ENCODE results near the gene CTNNA1.

CTNNA1 gene

GRCh38 chr5:138869038-138869437 lies 115.8 kb downstream of the CTNNA1 start:
- DNase-seq = no peak

DNA sequence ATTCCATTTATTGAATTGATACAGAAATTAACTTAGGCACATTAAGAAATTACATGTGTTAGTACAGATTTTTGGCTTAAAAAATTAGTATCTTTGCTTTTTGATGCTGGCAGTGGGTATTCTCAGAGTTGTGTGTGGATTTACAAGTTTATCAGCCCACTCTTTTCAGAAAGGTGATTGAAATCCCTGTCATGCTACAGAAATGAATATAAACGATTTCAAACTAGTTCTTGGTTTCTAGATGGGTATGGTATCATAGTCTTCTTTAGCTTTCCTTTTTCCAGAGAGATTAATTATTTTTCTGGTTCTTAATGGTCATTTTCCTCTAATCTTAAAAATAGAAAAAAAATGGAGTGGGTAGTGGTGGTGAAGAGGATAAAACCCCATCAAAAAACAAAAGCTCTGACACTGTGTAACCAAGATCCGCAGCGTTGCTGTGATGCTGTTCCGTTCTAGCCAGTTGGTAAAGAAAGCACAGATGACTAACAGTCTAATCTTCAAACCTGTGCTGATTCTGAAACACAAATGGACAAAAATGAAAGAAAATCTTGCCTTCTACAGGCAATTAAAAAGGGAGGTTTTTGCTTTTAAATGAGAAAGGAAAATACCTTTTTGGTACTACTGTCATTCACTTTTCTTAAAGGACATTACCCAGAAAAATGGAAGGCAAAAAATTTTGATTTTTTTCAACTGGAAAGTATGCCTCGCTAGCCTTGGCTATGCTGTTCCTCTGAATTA lies 116.7 kb downstream of the CTNNA1 start:
- no peak for DNase-seq

DNA sequence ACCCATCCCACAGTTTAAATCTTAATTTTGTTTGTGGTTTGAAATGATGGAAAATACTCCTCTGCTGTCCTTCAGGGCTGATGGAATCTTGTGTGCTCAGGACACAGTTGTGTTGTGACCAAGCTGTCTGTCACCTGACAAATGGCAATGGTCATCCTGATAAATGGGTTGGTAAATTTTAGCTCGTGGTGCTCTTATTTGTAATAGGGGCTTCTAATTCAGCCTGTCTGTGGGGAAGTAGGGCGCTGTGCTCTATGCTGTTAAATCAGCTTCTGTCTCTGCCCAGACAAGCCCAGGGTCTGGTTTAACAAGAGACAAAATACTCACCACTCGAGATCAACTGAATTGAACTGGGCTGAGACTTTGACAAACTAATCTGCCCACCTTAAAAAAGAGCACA lies 117.4 kb downstream of the CTNNA1 start:
- DNase-seq = no peak

DNA sequence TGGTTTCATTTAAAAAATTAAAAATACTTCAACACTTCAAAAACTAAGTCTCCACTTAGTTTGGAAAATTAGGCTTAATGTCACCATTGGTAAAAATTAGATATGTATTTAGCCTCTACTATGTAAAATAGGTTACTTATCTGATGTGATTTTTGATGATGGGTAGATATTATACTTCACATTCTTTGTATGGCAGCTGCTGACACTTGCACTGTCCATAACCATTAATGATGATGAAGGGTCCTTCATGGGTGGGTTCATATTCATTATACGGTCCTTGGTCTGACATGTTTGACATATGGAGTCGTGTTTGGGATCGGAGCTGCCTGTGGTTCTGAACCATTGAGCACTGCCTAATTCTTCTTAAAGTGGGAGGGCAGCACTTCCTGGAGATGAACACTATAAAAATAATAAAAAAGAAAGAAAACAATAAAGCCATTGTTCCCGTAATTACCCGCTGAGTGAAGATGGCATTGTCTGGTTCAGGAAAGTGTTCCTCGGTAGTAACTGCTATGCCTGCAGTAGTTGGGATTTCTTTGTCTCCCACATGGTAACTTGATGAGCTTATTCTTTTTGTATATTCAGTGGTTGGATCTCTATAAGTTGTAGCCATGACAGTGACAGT lies 119.7 kb downstream of the CTNNA1 start:
- no peak for DNase-seq

DNA sequence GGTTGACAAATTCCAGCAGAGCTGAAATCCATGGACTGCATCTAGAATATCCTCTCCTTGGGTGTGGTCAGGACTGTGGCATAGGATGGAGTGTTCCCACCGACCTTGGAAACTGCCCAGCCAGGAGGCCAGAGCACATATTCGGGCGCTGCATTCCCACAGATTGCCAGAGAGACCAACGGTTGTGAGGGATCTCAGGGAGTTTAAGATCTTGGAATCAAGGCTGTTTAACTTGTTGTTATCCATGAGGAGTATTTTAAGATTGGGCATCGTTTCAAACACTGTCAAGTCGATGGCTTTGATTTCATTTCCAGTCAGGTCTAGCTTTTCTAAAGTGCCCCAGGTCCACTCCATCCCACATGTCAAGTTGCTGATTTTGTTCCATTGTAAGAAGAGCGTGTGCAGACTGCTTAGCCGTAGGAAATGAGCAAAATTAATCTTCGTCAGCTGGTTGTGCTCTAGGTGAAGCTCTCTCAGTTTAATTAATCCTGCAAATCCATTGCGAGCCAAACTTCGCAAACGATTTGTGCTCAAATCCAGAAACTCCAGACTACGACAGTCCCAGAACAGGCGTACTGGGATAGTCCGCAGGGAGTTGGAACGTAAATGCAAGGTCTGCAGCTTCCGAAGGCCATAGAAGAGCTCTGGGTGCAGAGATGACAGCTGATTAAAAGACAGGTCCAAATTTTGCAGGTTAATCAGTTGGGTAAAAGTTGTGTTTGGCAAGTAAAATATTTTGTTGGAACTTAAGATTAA lies 120.4 kb downstream of the CTNNA1 start:
- DNase-seq = no peak

GRCh38 chr5:138874241-138874640 lies 121.0 kb downstream of the CTNNA1 start:
- DNase-seq = peak; percentile 23

DNA sequence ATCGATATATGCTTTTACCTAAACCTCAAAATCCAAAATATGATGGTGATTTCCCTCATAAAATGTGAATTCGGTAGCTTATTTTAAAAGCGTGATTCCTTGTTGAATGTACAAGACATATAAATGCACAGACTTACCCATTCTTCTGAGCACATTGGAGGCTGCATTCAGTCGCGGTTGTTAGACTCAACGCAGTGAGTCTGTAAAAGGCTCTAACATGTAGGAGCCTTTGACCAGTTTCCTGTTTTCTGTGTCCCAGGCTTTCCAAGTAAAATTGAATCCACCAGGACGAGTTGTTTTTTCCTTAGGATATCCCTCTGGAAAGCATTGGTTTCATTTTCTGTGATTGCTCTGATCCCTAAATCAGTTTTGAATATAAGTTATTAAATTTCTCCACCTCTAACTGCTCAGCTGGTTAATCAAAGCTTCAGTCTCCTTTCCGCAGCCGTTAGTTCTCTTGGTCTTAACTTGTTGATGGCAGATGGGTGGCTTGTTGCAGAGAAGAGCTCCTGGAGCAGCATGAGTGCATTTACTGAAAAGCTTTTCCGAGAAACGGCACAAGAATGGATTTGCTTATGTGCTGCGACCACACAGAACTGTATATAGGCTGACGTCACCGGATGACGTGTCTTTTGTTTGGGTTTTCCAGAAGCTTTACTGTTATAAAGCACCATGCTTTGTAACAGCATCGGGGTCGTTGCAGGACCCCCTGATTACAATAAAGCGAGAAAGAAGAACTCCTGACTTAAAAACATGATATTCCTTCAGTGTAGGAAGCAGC lies 121.7 kb downstream of the CTNNA1 start, which contains the start of gene LRRTM2:
TSS of gene LRRTM2 (minus strand) at position 565 of the 781 bp plus-strand sequence. CDS start at position 141, 424 bp downstream.
- DNase-seq = peak; percentile 87

- DNase-seq = no peak
Observed at GRCh38 chr5:138875552-138875875, 122.3 kb downstream of the CTNNA1 start.

DNA sequence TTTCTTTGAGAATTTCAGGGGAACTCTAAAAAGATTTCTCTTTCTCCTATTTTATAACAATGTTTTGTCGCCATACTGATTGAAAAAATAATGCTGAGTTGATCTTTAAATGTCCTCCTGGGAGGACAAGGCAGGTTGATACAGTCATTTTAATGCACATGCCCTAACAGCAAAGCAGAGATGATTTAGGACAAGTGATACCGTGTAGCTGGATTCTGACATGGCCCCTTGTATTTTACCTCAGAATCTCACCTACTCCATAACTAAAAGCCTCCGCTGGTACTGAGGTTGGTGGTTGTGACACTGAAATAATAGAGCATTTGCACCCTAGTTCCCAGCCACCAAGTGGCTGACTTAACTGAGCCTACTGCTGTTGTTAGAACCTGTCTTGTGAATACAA lies 122.7 kb downstream of the CTNNA1 start:
- no peak for DNase-seq

- no peak for DNase-seq
Observed at GRCh38 chr5:138876811-138877210, 123.6 kb downstream of the CTNNA1 start.

DNA sequence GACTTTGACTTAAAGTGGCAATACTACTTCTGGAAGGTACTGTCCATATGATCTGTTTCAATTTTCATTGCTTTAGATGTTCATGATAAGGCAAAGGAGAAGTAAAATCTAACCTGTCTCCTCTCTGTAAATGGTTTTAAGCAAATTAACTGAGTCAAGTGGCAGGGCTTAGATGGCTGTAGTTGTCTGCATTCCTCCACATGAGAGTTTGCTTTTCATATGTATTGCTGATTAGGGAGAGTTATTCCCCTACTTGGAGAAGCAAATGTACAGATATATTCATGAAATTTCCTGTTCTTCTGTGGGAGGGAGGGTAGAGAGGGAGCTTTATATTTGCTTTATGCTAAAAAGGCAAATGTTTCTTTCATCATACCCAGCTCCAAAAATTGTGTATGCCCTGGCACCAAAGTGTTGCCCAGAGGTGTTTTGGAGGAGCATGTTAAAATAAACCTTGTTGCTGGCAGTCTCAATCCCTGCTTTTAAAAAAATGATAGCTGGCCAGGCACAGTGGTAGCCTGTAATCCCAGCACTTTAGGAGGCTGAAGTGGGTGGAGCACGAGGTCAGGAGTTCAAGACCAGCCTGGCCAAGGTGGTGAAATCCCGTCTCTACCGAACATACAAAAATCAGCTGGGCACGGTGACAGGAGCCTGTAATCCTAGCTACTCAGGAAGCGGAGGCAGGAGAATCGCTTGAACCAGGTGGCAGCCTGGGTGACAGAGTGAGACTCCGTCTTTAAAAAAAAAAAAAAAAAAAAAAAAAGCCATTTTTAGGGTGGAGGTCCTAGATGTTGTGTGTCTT lies 125.4 kb downstream of the CTNNA1 start:
- no peak for DNase-seq

DNA sequence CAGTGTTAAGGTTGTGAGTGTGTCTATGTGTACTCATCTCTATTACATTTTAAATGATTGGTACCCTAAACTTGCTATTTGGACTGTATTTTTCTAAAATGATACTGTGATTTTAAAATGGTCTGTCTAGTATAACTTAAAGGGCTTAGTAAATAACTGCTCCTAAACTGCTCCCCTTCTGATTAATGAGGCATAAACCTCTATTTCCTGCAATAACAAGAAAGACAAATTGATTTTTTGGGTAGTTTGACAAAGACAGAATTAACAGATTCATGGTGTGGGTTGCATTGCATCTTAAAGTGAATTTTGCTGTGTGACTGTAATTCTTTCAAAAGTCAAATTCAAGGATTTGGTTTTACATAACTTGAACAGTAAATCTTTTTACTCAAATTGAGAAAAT lies 130.0 kb downstream of the CTNNA1 start:
- DNase-seq = no peak

DNA sequence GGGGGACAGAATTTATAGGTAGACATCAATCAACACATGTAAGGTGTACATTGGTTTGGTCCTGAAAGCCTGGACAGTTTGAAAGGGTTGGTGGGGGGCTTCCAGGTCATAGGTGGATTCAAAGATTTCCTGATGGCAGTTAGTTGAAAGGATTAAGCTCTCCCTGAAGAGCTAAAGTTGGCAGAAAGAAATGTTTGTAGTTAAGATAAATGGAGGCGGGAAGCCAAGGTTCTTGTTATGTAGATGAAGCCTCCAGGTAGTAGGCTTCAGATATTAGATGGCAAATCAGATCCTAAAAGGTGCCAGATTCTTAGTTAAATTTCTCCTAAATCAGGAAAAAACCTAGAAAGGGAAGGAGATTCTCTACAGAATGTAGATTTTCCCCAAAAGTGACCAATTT lies 130.9 kb downstream of the CTNNA1 start:
- DNase-seq = no peak

- DNase-seq = no peak
Observed at GRCh38 chr5:138884554-138884953, 131.3 kb downstream of the CTNNA1 start.

DNA sequence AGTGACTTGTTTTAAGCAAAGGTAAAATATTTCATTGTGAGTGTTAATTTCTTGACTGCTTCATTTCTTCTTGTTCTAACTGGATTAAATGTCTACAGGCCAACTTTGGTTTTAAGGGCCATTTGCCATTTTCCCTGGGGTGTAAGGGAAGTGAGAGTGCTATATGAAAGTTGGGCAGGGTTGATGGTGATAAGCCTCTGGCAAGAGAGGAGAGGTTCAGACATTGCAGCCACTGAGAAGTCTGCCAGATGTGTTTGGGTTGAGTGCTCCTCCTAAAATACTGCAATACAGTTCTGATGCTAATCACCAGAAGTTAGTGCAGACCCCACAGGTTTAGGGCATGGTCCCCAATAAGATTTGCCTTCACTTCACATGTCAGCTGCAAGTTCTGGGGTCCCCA lies 136.8 kb downstream of the CTNNA1 start:
- no peak for DNase-seq

DNA sequence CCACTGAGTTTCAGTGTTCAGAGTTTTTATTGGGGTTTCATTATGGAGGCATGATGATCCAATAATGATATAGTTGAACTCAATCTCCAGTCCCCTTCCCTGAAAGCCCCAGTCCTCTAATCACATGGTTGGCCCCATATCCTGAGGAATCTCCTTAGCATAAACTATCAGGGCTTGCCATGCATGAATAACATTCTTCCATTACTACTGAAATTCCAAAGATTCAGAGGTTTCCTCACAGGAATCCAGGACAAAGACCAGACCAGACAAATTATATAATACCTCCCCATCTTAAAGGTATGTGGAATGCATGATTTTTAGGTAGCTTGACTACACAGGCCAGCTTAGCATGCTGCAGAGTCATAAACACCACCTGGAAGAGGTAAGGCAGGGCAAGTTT lies 137.4 kb downstream of the CTNNA1 start:
- DNase-seq = no peak

DNA sequence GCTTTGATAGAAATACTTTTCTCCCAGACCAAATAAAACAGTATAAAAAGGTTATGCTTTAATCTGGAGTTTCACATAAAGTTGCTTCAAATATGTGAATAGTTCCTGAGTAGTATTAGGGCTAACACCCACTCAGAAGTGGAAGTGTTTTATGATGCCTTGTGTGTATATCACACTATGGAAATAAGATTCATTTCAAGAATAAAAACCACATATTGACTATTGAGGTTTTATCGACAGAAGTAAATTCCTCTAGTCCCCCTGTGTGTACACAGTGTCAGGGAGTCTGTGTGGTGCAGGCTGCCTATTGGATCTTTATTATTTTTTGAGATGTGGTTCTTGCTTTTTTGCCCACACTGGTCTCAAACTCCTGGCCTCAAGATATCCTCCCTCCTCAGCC lies 142.7 kb downstream of the CTNNA1 start:
- DNase-seq = no peak

- DNase-seq = no peak
Observed at GRCh38 chr5:138898299-138898698, 145.1 kb downstream of the CTNNA1 start.

DNA sequence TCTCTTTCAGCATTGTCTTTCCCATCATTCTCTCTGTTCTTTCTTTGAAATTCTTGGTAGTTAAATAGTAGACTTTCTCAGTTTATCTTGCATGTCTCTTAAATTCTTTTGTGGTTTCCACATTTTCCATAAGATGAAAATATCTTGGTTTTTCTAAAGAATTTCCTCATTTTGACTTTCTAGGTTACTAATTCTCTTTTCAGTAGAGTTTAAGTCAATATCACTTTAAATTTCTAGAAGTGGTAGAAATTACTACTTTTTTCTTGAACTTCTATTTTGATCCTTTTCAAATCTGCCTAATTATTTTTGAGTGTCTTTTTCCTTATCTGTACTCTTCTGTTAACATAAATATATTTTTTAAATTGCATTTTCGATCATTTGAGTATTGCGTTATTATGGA lies 145.5 kb downstream of the CTNNA1 start:
- DNase-seq = no peak

DNA sequence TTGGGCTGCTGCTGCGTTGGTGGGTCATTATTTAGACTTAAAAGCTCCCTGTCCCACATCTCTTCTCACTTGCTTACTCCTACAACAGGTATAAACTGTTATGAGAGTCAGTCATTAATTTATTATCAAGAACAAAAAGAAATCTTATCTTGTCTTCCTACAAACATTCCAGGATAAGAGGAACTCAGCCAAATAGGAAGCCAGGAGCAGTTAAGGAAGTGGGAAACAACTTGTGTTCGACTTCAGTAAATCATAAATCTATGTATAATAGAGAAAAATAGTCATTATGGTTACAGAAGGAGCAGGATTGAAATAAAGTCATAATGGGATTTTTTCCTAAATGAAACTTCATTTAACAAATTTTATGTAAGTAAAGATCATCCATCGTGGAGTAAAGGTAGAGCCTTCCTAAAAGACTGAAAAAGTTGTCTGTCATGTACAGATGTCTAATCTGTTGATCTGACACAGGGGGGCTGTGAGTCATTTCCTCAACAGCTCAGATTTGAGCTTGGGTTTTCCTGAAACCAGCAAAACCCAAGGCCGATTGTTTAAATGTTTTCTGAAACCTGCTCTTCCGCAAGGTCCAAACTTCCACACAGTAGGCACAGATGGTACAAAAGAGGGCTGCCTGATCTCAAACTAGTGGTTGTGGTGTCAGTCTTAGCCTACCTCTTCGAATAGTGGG lies 147.2 kb downstream of the CTNNA1 start:
- DNase-seq = no peak

DNA sequence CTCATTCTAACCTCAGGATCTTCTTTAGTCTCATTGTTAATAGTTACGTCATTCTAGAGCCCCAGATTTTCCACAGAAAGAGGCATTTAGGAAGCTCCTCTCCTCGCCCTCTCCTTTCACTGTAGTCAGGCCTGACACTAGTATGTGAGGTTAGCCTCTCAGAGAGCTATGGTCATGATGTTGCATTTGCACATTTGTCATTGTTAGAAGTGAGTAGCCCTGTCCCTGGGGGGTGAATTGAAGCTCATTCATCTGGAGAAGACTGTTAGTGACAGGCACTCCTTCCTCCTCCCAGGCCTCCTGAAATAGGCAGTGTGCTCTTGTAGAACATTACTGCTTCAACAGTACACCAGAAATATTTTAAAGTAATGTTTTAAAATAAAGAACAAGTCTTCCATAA lies 148.5 kb downstream of the CTNNA1 start:
- no peak for DNase-seq

All from SHP77 treated with DMSO at 0.1 percent for 48 hours (cell line).